Mononuclear cell (primary cell): ENCODE measurements around the gene EMP3. TPM values are rescaled to one million over a fixed set of nuclear protein-coding genes. Genes with fewer than 3 reads are reported as not detected.
A peak's percentile ranks its signal among the peaks of the same experiment; 100 is the strongest.

ENCODE experiments used
- H3K27me3 ChIP-seq: 2 replicates; pipeline ENCODE4 v1.6.0; 2011; ENCODE audit warnings: low read length, control low read depth; ENCODE audit not compliant: insufficient read depth
- H3K4me1 ChIP-seq: 2 replicates; pipeline ENCODE4 v1.5.1; 2011; ENCODE audit warnings: mild to moderate bottlenecking, low read length, control low read depth; ENCODE audit not compliant: insufficient read depth
- H3K4me3 ChIP-seq: 2 replicates; pipeline ENCODE4 v1.5.1; 2011; ENCODE audit warnings: mild to moderate bottlenecking, low read length, moderate library complexity
- H3K9me3 ChIP-seq: 2 replicates; pipeline ENCODE4 v1.5.1; 2011; ENCODE audit warnings: low read depth, mild to moderate bottlenecking, control low read depth, low read length
- total RNA-seq: library from RNA; depleted of rRNA; stranded (reverse); fragments of >200 nt; gene quantifications from one replicate; pipeline ENCODE4 v1.2.3, GENCODE V29; 2012

Gene EMP3
- total RNA-seq, 1 donor: 230 TPM

- Histone ChIP-seq H3K27me3 (no peaks in the 10 kb centered on the region), H3K4me1 (no peaks in the 10 kb centered on the region), H3K9me3 (no peaks in the 10 kb centered on the region), H3K4me3 (no peak overlapping the region)
Observed at GRCh38 chr19:48353677-48354076, 28.3 kb downstream of the EMP3 start.

GRCh38 chr19:48354332-48354992, 29.1 kb downstream of the EMP3 start:
- H3K9me3 ChIP-seq: no peaks in the 10 kb centered on the region
- no peak overlapping the region for H3K4me3 ChIP-seq
- no peaks in the 10 kb centered on the region for H3K27me3 ChIP-seq
- H3K4me1 ChIP-seq: no peaks in the 10 kb centered on the region

GRCh38 chr19:48355365-48355954, 30.1 kb downstream of the EMP3 start:
- no peaks in the 10 kb centered on the region for H3K9me3 ChIP-seq
- no peak overlapping the region for H3K4me3 ChIP-seq
- no peaks in the 10 kb centered on the region for H3K4me1 ChIP-seq
- H3K27me3 ChIP-seq: no peaks in the 10 kb centered on the region

- Histone ChIP-seq H3K9me3 (no peaks in the 10 kb centered on the region), H3K4me1 (peaks cover 10% of the 10 kb centered on the region), H3K4me3 (no peak overlapping the region), H3K27me3 (no peaks in the 10 kb centered on the region)
Observed at GRCh38 chr19:48359123-48359522, 33.8 kb downstream of the EMP3 start.

- peaks cover 17% of the 10 kb centered on the region for H3K4me1 ChIP-seq
- no peak overlapping the region for H3K4me3 ChIP-seq
- H3K27me3 ChIP-seq: no peaks in the 10 kb centered on the region
- H3K9me3 ChIP-seq: no peaks in the 10 kb centered on the region
Observed at GRCh38 chr19:48361912-48362311, 36.6 kb downstream of the EMP3 start.

- Histone ChIP-seq H3K4me1 (peaks cover 17% of the 10 kb centered on the region), H3K4me3 (peak overlapping the region; percentile 58)
Observed at GRCh38 chr19:48362716-48363499, 37.6 kb downstream of the EMP3 start.

GRCh38 chr19:48363500-48363809, 38.1 kb downstream of the EMP3 start:
- Histone ChIP-seq H3K27me3 (no peaks in the 10 kb centered on the region), H3K4me3 (peak overlapping the region; percentile 58), H3K9me3 (no peaks in the 10 kb centered on the region), H3K4me1 (peaks cover 17% of the 10 kb centered on the region)

More at GRCh38 chr19:48362716-48363499, 37.6 kb downstream of the EMP3 start:
- Histone ChIP-seq H3K27me3 (no peaks in the 10 kb centered on the region), H3K9me3 (no peaks in the 10 kb centered on the region)

- Histone ChIP-seq H3K27me3 (no peaks in the 10 kb centered on the region), H3K4me3 (peak within 1 kb of the TSS; percentile 58), H3K9me3 (no peaks in the 10 kb centered on the region), H3K4me1 (peaks cover 17% of the 10 kb centered on the region)
Observed at GRCh38 chr19:48363810-48364597, 38.7 kb downstream of the EMP3 start, which contains the start of the genes SYNGR4 and TMEM143. TSS of gene SYNGR4 (plus strand) at chr19:48364367. CDS start at chr19:48365843, 1,476 bp downstream. TSS of gene TMEM143 (minus strand) at chr19:48363940. CDS start at chr19:48363920, 20 bp downstream.

GRCh38 chr19:48364598-48365348, 39.4 kb downstream of the EMP3 start:
- H3K4me1 ChIP-seq: peaks cover 17% of the 10 kb centered on the region
- no peaks in the 10 kb centered on the region for H3K27me3 ChIP-seq
- H3K4me3 ChIP-seq: peak overlapping the region; percentile 21
- no peaks in the 10 kb centered on the region for H3K9me3 ChIP-seq

- Histone ChIP-seq H3K27me3 (no peaks in the 10 kb centered on the region), H3K4me3 (no peak overlapping the region), H3K9me3 (no peaks in the 10 kb centered on the region), H3K4me1 (peaks cover 17% of the 10 kb centered on the region)
Observed at GRCh38 chr19:48365602-48366001, 40.2 kb downstream of the EMP3 start.

- Histone ChIP-seq H3K4me3 (no peak overlapping the region), H3K27me3 (no peaks in the 10 kb centered on the region)
Observed at GRCh38 chr19:48367855-48368254, 42.5 kb downstream of the EMP3 start.

GRCh38 chr19:48368936-48369335, 43.6 kb downstream of the EMP3 start:
- no peaks in the 10 kb centered on the region for H3K9me3 ChIP-seq
- no peaks in the 10 kb centered on the region for H3K27me3 ChIP-seq
- no peak overlapping the region for H3K4me3 ChIP-seq
- peaks cover 8% of the 10 kb centered on the region for H3K4me1 ChIP-seq

More at GRCh38 chr19:48367855-48368254, 42.5 kb downstream of the EMP3 start:
- peaks cover 16% of the 10 kb centered on the region for H3K4me1 ChIP-seq
- no peaks in the 10 kb centered on the region for H3K9me3 ChIP-seq

- no peaks in the 10 kb centered on the region for H3K9me3 ChIP-seq
- no peaks in the 10 kb centered on the region for H3K4me1 ChIP-seq
- H3K4me3 ChIP-seq: no peak overlapping the region
- no peaks in the 10 kb centered on the region for H3K27me3 ChIP-seq
Observed at GRCh38 chr19:48370955-48371354, 45.6 kb downstream of the EMP3 start.

- no peaks in the 10 kb centered on the region for H3K4me1 ChIP-seq
- H3K4me3 ChIP-seq: no peak overlapping the region
- no peaks in the 10 kb centered on the region for H3K27me3 ChIP-seq
- H3K9me3 ChIP-seq: no peaks in the 10 kb centered on the region
Observed at GRCh38 chr19:48371367-48371766, 46.0 kb downstream of the EMP3 start.
